Measurements from ENCODE around the gene GPR15LG. TPM values are rescaled to one million over a fixed set of nuclear protein-coding genes. Genes with fewer than 3 reads are reported as not detected.

GPR15LG gene
- total RNA-seq, 1 donor from 2014 or later = not detected

DNA sequence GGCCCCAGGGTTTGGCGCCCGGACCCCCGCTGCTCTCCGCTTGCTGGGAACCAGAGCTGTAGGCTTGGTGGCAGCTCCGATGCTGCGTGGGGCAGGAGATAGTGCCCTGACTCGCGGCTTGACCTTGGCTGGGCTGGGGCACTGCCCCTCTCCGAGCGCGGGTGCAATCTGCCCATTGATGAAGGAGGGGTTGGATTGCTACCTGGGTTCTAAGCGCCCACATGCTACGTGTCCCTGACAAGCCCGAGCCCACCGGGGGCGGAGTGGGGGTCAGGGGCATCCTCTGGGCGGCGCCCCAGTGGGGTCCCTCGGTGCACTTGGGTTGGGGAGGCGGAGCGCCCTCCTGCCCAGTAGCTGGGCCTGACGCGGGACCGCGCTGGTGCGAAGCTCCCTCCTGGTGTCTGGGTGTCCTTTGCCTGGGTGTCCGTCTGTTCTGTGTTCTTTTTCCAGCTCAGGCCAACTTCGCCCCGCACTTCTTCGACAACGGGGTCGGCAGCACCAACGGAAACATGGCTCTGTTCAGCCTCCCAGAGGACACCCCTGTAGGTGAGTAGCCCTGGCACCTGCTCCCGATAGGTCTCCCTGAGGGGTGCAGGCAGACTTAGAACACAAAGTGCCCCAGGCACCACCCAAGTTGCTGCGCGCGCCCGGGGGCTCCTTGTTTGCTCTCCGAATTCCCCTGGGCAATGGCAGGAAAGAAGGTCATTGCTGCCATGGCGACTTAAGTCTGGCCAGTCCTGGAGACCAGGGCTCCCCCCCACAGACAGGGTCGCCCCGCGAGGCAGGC is 21.6 kb downstream of the GPR15LG start:
- DNase-seq (ENCODE audit: low spot score) = no peak
- no peak overlapping the region for H3K27ac Mint-ChIP-seq (ENCODE audit: unreplicated experiment)
- TF ChIP-seq, protein P1, sequence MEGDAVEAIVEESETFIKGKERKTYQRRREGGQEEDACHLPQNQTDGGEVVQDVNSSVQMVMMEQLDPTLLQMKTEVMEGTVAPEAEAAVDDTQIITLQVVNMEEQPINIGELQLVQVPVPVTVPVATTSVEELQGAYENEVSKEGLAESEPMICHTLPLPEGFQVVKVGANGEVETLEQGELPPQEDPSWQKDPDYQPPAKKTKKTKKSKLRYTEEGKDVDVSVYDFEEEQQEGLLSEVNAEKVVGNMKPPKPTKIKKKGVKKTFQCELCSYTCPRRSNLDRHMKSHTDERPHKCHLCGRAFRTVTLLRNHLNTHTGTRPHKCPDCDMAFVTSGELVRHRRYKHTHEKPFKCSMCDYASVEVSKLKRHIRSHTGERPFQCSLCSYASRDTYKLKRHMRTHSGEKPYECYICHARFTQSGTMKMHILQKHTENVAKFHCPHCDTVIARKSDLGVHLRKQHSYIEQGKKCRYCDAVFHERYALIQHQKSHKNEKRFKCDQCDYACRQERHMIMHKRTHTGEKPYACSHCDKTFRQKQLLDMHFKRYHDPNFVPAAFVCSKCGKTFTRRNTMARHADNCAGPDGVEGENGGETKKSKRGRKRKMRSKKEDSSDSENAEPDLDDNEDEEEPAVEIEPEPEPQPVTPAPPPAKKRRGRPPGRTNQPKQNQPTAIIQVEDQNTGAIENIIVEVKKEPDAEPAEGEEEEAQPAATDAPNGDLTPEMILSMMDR (IDR thresholded peaks at IDR 0.05) = no peak
- peaks cover 2% of the 10 kb centered on the region for H3K36me3 Mint-ChIP-seq (ENCODE audit: low read depth)
- no peaks in the 10 kb centered on the region for H3K9me3 Mint-ChIP-seq (ENCODE audit: low read depth)
- H3K27me3 Mint-ChIP-seq (ENCODE audit: low read depth) = peaks cover 39% of the 10 kb centered on the region
- H3K4me3 Mint-ChIP-seq (ENCODE audit: unreplicated experiment) = peak overlapping the region; percentile 66
- H3K4me1 Mint-ChIP-seq (ENCODE audit: low read depth) = no peaks in the 10 kb centered on the region

DNA sequence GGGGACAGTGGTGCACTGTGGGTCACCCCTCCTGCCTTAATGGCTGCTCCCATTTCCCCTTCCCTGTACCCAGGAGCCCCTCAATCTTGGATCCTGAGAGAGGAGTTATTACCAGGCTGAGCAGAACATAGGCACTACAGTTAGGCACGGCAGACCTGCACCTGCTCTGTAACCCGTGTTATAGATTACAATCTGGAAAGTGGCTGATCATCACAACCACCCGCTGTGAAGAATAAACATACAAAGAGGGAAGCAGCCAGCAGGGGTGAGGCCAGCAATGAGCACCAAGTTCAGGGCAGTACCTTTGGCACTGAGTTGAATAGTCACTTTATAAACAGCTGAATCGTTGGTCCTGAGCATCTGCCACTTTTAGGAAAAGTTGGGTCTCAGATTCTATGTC is 22.5 kb downstream of the GPR15LG start:
- TF ChIP-seq, protein P1 (IDR thresholded peaks at IDR 0.05) = no peak
- Mint-ChIP-seq H3K27ac (ENCODE audit: unreplicated experiment) (no peak overlapping the region), H3K36me3 (ENCODE audit: low read depth) (peaks cover 2% of the 10 kb centered on the region), H3K9me3 (ENCODE audit: low read depth) (no peaks in the 10 kb centered on the region), H3K27me3 (ENCODE audit: low read depth) (peaks cover 44% of the 10 kb centered on the region), H3K4me3 (ENCODE audit: unreplicated experiment) (no peak overlapping the region), H3K4me1 (ENCODE audit: low read depth) (no peaks in the 10 kb centered on the region)
- no peak for DNase-seq (ENCODE audit: low spot score)

DNA sequence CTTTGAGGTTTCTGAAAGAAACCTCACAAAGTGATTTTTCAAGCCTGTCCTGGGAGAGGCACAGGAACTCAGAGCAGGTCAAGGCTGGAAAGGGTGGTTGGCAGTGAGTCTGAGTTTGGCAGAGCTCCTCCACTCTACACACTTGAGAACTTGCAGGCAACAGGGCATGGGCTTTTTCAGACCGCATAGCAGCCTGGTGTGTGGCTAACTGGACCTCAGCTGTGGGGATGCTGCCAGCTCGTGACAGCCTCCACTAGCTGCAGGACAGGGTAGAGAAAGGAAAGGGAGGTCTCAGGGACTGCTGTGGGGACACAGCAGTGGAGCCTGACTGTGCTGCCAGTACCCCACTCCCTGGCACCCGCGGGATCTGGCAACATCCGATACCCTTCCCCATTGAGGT is 23.3 kb downstream of the GPR15LG start:
- no peaks in the 10 kb centered on the region for H3K4me1 Mint-ChIP-seq (ENCODE audit: low read depth)
- no peak overlapping the region for H3K4me3 Mint-ChIP-seq (ENCODE audit: unreplicated experiment)
- peaks cover 2% of the 10 kb centered on the region for H3K36me3 Mint-ChIP-seq (ENCODE audit: low read depth)
- H3K9me3 Mint-ChIP-seq (ENCODE audit: low read depth) = no peaks in the 10 kb centered on the region
- H3K27ac Mint-ChIP-seq (ENCODE audit: unreplicated experiment) = no peak overlapping the region
- peaks cover 38% of the 10 kb centered on the region for H3K27me3 Mint-ChIP-seq (ENCODE audit: low read depth)
- TF ChIP-seq, protein P1 (IDR thresholded peaks at IDR 0.05) = no peak
- no peak for DNase-seq (ENCODE audit: low spot score)

DNA sequence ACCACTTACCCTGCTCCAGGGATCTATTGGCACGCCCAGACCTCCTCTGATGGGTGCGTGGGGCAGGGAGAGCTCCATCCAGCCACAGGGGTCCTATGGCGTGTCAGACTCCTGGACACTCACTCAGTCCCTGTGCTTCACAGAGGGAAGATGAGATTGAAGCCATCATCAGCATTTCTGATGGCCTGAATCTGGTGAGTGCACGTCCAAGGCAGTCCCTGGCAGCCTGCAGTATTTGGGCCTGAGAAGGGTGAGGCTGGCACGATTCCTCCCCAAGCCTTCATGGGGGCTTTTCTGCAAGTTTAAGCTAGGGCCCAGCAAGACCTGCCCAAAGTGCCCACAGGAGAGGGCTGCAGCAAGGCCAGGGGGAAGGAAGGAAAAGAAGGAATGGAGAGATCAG is 24.0 kb downstream of the GPR15LG start:
- TF ChIP-seq, protein P1 (IDR thresholded peaks at IDR 0.05) = no peak
- no peaks in the 10 kb centered on the region for H3K4me1 Mint-ChIP-seq (ENCODE audit: low read depth)
- H3K27ac Mint-ChIP-seq (ENCODE audit: unreplicated experiment) = no peak overlapping the region
- peaks cover 2% of the 10 kb centered on the region for H3K36me3 Mint-ChIP-seq (ENCODE audit: low read depth)
- H3K27me3 Mint-ChIP-seq (ENCODE audit: low read depth) = peaks cover 35% of the 10 kb centered on the region
- H3K4me3 Mint-ChIP-seq (ENCODE audit: unreplicated experiment) = no peak overlapping the region
- DNase-seq (ENCODE audit: low spot score) = no peak
- H3K9me3 Mint-ChIP-seq (ENCODE audit: low read depth) = no peaks in the 10 kb centered on the region

DNA sequence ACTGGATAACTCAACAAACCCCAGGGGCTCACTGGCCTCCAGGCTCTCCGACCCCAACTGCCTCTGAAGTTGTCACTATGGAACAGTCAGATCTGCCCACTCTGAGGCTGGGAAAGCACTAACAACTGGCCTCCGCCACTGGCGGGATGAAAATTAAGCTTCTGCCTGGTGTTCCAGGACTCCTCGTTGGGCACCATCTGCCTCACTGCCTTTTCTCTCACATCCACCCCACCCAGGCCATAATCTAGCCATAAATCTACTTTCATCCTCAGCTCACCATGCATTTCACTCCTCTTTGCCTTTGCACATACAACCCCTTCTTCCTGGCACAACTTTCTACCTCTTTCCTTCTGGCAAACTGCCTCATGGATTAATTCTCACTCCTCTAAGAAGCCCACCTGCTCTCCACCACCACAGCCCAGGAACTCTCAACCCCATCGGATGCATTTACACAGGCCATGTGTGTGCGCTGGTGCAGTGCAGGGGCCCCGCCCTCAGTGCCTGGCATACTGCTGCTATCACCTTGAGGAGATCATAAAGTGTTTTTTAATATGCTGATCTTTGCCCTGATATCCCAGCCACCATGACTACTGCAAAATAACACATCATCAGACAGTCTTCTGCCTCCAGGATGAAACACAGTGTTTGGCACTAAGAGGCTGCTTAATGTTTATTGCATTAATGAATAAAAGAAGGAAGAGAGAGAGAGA is 24.8 kb downstream of the GPR15LG start:
- H3K4me3 Mint-ChIP-seq (ENCODE audit: unreplicated experiment) = no peak overlapping the region
- H3K27me3 Mint-ChIP-seq (ENCODE audit: low read depth) = peaks cover 33% of the 10 kb centered on the region

More for the DNA sequence above, 24.8 kb downstream of the GPR15LG start:
- no peak overlapping the region for H3K27ac Mint-ChIP-seq (ENCODE audit: unreplicated experiment)
- H3K9me3 Mint-ChIP-seq (ENCODE audit: low read depth) = no peaks in the 10 kb centered on the region
- H3K36me3 Mint-ChIP-seq (ENCODE audit: low read depth) = peaks cover 2% of the 10 kb centered on the region
- TF ChIP-seq, protein P1 (IDR thresholded peaks at IDR 0.05) = no peak
- DNase-seq (ENCODE audit: low spot score) = no peak
- no peaks in the 10 kb centered on the region for H3K4me1 Mint-ChIP-seq (ENCODE audit: low read depth)
